Panc1 (cell line): ENCODE data around the gene GPR149.

Experiments used
- POLR2AphosphoS5 ChIP-seq: IDR thresholded peaks from 2 replicates; pipeline ENCODE4 v1.6.1; 2012; ENCODE audit warnings: mild to moderate bottlenecking, low read depth, low read length, moderate library complexity
- REST ChIP-seq, 2 experiments: IDR thresholded peaks; 2 replicates each; pipeline ENCODE4 v1.6.1; 2011 to 2012; ENCODE audit warnings: low read depth in 2 of 2, control low read depth in 1 of 2, low read length in 1 of 2, mild to moderate bottlenecking in 1 of 2, moderate library complexity in 1 of 2; ENCODE audit not compliant: insufficient read depth in 1 of 2
- SIN3A ChIP-seq: IDR thresholded peaks from 2 replicates; pipeline ENCODE4 v1.6.1; 2012; ENCODE audit warnings: low read depth, mild to moderate bottlenecking, low read length, moderate library complexity, borderline replicate concordance; ENCODE audit not compliant: insufficient read depth
- TCF7L2 ChIP-seq: IDR thresholded peaks from 2 replicates; pipeline ENCODE4 v1.6.1; 2011; ENCODE audit warnings: mild to moderate bottlenecking, low read depth, low read length, inconsistent platforms
- TF ChIP-seq, protein P1 (sequence below): fragments of 450-650 bp; IDR thresholded peaks from 2 replicates; pipeline ENCODE4 v1.5.1; 2017; ENCODE audit warnings: mild to moderate bottlenecking

DNA sequence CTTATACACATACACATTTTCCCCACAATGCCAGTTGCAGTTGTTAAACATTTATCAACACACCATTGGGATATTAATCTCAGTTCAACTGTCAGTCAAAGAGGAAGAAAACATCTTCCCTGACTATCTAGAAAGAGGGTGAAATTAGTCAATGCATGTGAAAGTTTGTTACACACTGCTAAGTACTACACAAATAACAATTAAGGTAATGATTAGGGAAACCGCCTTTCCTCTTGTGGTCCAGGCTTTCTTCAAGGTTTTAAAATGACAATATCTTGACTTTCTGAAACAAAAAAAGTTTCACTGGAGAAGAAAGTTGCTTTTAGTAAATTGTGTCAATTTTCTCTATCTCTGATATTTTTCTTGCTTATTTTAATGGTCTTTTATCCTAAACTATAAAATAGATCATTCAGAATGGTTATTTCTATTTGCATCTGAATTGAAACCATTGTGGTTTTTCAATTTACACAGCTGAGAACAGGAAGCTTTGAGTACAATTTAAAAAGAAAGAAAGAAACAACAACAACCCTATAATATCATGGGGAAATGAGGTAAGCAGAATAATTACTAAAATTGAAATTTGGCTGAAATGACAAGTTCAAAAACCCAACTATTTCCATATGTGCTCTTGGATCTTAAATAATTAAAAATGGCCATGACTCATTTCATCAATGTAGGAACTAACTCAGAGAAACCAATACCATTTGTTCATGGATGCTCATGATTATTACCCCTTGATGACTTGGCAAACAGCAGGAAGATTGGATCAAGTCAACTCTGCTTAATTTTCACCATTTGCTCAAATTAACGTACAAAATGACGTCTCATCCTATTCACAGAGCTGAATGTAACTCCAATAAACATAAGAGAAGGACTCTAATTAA is 31.7 kb downstream of the GPR149 start:
- TF ChIP-seq, protein P1, sequence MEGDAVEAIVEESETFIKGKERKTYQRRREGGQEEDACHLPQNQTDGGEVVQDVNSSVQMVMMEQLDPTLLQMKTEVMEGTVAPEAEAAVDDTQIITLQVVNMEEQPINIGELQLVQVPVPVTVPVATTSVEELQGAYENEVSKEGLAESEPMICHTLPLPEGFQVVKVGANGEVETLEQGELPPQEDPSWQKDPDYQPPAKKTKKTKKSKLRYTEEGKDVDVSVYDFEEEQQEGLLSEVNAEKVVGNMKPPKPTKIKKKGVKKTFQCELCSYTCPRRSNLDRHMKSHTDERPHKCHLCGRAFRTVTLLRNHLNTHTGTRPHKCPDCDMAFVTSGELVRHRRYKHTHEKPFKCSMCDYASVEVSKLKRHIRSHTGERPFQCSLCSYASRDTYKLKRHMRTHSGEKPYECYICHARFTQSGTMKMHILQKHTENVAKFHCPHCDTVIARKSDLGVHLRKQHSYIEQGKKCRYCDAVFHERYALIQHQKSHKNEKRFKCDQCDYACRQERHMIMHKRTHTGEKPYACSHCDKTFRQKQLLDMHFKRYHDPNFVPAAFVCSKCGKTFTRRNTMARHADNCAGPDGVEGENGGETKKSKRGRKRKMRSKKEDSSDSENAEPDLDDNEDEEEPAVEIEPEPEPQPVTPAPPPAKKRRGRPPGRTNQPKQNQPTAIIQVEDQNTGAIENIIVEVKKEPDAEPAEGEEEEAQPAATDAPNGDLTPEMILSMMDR = no peak
- TF ChIP-seq REST (IDR thresholded peaks at IDR 0.05; ENCODE audit: insufficient read depth in 1 of 2, low read depth in 2 of 2, low read length in 1 of 2) (no peak), POLR2AphosphoS5 (no peak), TCF7L2 (no peak), SIN3A (no peak)
